Osteocyte (in vitro differentiated cells): Measurements from ENCODE around the gene CASP12. TPM values are rescaled to one million over a fixed set of nuclear protein-coding genes. Genes with fewer than 3 reads are reported as not detected.

ENCODE experiments used
- DNase-seq: peaks from one replicate; pipeline ENCODE4 v3.0.0; 2021; ENCODE audit warnings: mixed read lengths; ENCODE audit not compliant: unreplicated experiment; ENCODE audit errors: extremely low spot score
- H3K27ac Mint-ChIP-seq: one replicate; pipeline ENCODE4 v1.8.0; 2021; ENCODE audit warnings: mild to moderate bottlenecking, mixed read lengths; ENCODE audit not compliant: unreplicated experiment
- H3K27me3 Mint-ChIP-seq: one replicate; pipeline ENCODE4 v1.8.0; 2021; ENCODE audit warnings: mixed read lengths; ENCODE audit not compliant: unreplicated experiment
- H3K36me3 Mint-ChIP-seq: one replicate; pipeline ENCODE4 v1.8.0; 2021; ENCODE audit warnings: mixed read lengths; ENCODE audit not compliant: unreplicated experiment
- H3K4me1 Mint-ChIP-seq: one replicate; pipeline ENCODE4 v1.8.0; 2021; ENCODE audit warnings: mixed read lengths; ENCODE audit not compliant: unreplicated experiment
- H3K4me3 Mint-ChIP-seq: one replicate; pipeline ENCODE4 v1.8.0; 2021; ENCODE audit warnings: mild to moderate bottlenecking, moderate library complexity, mixed read lengths; ENCODE audit not compliant: unreplicated experiment
- H3K9me3 Mint-ChIP-seq: one replicate; pipeline ENCODE4 v1.8.0; 2021; ENCODE audit warnings: mixed read lengths; ENCODE audit not compliant: unreplicated experiment
- total RNA-seq: library from RNA; stranded (reverse); gene quantifications from 2 replicates; pipeline ENCODE4 v1.2.1, GENCODE V29; 2021
- TF ChIP-seq, protein P1 (sequence below): fragments of 200-600 bp; sonication (generic); IDR thresholded peaks from 2 replicates; pipeline ENCODE4 v1.5.0; 2021; ENCODE audit warnings: antibody characterized with exemption, mild to moderate bottlenecking, moderate library complexity

Gene CASP12
- total RNA-seq, 1 donor from 2014 or later = 0.24 TPM

DNA sequence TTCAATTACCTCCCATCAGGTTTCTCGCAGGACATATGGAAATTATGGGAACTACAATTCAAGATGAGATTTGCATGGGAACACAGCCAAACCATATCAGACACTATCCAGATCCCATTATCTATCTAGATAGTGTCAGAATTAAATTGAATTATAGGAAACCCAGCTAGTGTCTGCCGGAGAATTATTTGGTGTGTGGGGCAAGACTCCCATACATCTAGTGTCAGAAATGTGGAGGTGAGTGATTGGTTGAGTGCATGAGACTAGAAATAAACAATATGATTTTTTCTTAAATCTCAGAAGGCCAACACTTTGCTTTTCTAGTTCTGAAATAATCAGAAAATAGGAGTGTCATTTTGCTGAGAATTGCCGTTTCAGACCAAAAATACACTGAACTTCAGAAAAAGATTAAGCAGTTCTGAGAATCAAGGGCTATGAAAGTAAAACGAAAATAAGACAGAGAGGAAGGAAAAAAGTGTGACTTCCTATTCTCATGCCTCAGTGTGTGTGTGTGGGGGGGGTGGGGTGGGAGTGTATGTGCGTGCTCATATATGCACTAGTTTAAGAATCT lies 21.3 kb downstream of the CASP12 start:
- Mint-ChIP-seq H3K27ac (no peak overlapping the region), H3K36me3 (no peaks in the 10 kb centered on the region), H3K27me3 (no peaks in the 10 kb centered on the region), H3K4me3 (no peak overlapping the region), H3K4me1 (no peaks in the 10 kb centered on the region), H3K9me3 (no peaks in the 10 kb centered on the region)
- no peak for DNase-seq
- TF ChIP-seq, protein P1, sequence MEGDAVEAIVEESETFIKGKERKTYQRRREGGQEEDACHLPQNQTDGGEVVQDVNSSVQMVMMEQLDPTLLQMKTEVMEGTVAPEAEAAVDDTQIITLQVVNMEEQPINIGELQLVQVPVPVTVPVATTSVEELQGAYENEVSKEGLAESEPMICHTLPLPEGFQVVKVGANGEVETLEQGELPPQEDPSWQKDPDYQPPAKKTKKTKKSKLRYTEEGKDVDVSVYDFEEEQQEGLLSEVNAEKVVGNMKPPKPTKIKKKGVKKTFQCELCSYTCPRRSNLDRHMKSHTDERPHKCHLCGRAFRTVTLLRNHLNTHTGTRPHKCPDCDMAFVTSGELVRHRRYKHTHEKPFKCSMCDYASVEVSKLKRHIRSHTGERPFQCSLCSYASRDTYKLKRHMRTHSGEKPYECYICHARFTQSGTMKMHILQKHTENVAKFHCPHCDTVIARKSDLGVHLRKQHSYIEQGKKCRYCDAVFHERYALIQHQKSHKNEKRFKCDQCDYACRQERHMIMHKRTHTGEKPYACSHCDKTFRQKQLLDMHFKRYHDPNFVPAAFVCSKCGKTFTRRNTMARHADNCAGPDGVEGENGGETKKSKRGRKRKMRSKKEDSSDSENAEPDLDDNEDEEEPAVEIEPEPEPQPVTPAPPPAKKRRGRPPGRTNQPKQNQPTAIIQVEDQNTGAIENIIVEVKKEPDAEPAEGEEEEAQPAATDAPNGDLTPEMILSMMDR = no peak

- Mint-ChIP-seq H3K36me3 (no peaks in the 10 kb centered on the region), H3K27ac (no peak overlapping the region), H3K4me3 (no peak overlapping the region), H3K4me1 (no peaks in the 10 kb centered on the region), H3K9me3 (no peaks in the 10 kb centered on the region), H3K27me3 (no peaks in the 10 kb centered on the region)
- TF ChIP-seq, protein P1 = no peak
- DNase-seq = no peak
Measured at GRCh38 chr11:104876324-104876723, 21.9 kb downstream of the CASP12 start.

DNA sequence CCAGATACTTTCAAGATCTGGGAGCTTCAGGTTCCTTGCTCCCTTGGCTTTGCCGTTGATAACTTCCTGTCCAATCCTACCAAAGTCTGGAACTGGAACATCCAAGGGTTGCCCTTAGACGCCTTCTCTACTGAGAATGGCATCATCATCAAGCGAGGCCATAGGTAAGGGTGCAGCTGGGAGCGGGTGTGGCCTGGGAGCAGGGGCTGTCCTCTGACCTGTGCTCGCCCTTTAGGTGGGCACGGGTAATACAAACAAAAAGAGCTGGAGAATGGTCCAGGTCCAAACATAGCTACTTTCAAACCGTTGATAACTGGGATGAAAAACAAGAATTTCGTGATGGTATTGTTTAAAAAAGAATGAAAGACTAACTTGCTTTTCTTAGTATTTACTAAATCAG lies 25.0 kb downstream of the CASP12 start:
- TF ChIP-seq, protein P1 = no peak
- no peak for DNase-seq
- Mint-ChIP-seq H3K4me3 (no peak overlapping the region), H3K4me1 (no peaks in the 10 kb centered on the region), H3K36me3 (peaks cover 1% of the 10 kb centered on the region), H3K27ac (no peak overlapping the region), H3K27me3 (no peaks in the 10 kb centered on the region), H3K9me3 (peaks cover 9% of the 10 kb centered on the region)

DNA sequence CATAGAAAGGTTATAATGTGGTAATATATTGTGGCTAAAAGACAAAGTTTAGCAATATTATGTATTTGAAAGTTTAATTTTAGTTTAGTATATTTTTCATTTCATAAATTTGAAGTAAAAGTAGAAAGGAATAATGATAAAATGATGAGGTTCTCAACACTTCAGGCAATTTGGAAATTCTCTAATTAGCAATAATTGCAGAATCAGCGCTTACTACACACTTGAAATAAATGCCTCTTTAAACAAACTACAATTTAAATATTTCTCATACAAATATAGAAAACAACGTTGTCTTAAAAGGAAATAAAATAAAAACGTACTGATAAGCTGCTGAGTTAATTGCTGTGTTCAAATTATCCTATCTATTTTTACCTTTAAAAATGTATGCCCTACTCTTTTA lies 25.9 kb downstream of the CASP12 start:
- H3K27ac Mint-ChIP-seq = no peak overlapping the region
- H3K36me3 Mint-ChIP-seq = peaks cover 1% of the 10 kb centered on the region
- no peaks in the 10 kb centered on the region for H3K4me1 Mint-ChIP-seq
- H3K9me3 Mint-ChIP-seq = peaks cover 9% of the 10 kb centered on the region
- H3K4me3 Mint-ChIP-seq = no peak overlapping the region
- H3K27me3 Mint-ChIP-seq = no peaks in the 10 kb centered on the region
- no peak for DNase-seq
- TF ChIP-seq, protein P1 = no peak

DNA sequence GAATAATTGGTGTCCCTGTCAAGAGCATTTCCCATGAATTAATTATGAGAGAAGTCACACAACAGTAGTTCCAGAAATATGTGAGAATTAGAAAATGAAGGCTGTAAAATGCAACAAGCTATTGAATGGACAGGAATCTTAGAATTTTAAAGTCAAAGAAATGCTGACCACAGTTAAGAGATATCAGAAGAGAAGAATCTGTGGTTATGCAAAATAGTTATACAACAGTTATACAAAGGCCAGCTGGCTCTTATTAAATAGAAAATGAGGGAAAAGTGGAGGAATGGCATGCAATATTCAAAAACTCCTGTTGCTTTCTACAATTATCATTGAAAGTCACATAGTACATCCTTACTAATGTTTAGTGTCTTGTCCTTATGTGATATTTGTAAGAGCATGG lies 27.4 kb downstream of the CASP12 start:
- H3K4me3 Mint-ChIP-seq = no peak overlapping the region

More for the DNA sequence above, 27.4 kb downstream of the CASP12 start:
- Mint-ChIP-seq H3K9me3 (peaks cover 9% of the 10 kb centered on the region), H3K27ac (no peak overlapping the region), H3K27me3 (no peaks in the 10 kb centered on the region), H3K36me3 (peaks cover 1% of the 10 kb centered on the region), H3K4me1 (no peaks in the 10 kb centered on the region)
- TF ChIP-seq, protein P1 = no peak
- DNase-seq = no peak
